ENCODE results near the gene DRAM2. TPM values are rescaled to one million over a fixed set of nuclear protein-coding genes. Genes with fewer than 3 reads are reported as not detected.

The DRAM2 gene
- total and polyA plus RNA-seq, 2 donors (not counting 3 experiments of a cell fraction or from before 2014, with no cell fraction given): 21.7 to 55.9 TPM

GRCh38 chr1:111127923-111128643 is 11.8 kb downstream of the DRAM2 start:
- H3K9ac ChIP-seq (replicated peaks; ENCODE audit: extremely low read depth, insufficient read depth, low read length): no peak overlapping the region
- no peaks in the 10 kb centered on the region for H4K20me1 ChIP-seq (replicated peaks; ENCODE audit: control insufficient read depth, extremely low read depth, insufficient read depth, low read length)
- no peak overlapping the region for H2AFZ ChIP-seq (ENCODE audit: low read depth, low read length)
- H3K27ac ChIP-seq (ENCODE audit: insufficient read depth, low read depth, low read length): no peak overlapping the region
- H3K79me2 ChIP-seq (ENCODE audit: control insufficient read depth, insufficient read depth, low read length): no peaks in the 10 kb centered on the region
- no peak for TF ChIP-seq POLR2A (IDR thresholded peaks at IDR 0.05; ENCODE audit: low read depth, low read length)
- no peak for TF ChIP-seq CTCF (IDR thresholded peaks at IDR 0.05; ENCODE audit: extremely low read depth in 1 of 2, insufficient read depth in 1 of 2, low read depth in 1 of 2, low read length in 2 of 2)
- no peak for TF ChIP-seq POLR2AphosphoS5 (IDR thresholded peaks at IDR 0.05; ENCODE audit: insufficient read depth, low read depth, low read length)
- no peak for TF ChIP-seq MAX (IDR thresholded peaks at IDR 0.05; ENCODE audit: insufficient read depth, insufficient read length)
- no peak for TF ChIP-seq FOS (IDR thresholded peaks at IDR 0.05; ENCODE audit: borderline replicate concordance, insufficient read depth, low read length)
- no peak for TF ChIP-seq EZH2 (IDR thresholded peaks at IDR 0.05; ENCODE audit: borderline replicate concordance, low read depth, low read length, severe bottlenecking)
- no peak for TF ChIP-seq GATA2 (IDR thresholded peaks at IDR 0.05; ENCODE audit: insufficient read depth, insufficient read length, low read depth, low read length)
- no peak for TF ChIP-seq JUN (IDR thresholded peaks at IDR 0.05; ENCODE audit: borderline replicate concordance, insufficient read depth, insufficient read length, low read depth)
- no peak for TF ChIP-seq MYC (IDR thresholded peaks at IDR 0.05; ENCODE audit: low read depth, low read length)
- no peak overlapping the region for H3K4me3 ChIP-seq (replicated peaks in 1 of 3; ENCODE audit: insufficient read depth in 1 of 3, low read depth in 1 of 3, low read length in 3 of 3)
- DNase-seq (ENCODE audit: low read depth, low spot score) (no peak), FAIRE-seq (no peak)
- no peaks in the 10 kb centered on the region for H3K4me1 ChIP-seq (ENCODE audit: control insufficient read depth, extremely low read depth, insufficient read depth, low read length)
- dilution Hi-C loops (cut with MboI; ENCODE audit: extremely low pct_ligation_motif_present, low sequenced_read_pairs) (no loop called here), intact Hi-C loops (cut with micrococcal nuclease) (no loop called here)
- H3K9me1 ChIP-seq (replicated peaks; ENCODE audit: control insufficient read depth, extremely low read depth, insufficient read depth, low read length): peaks cover 3% of the 10 kb centered on the region
- no TSS peak for BruUV-seq (replicated peaks)
- no peaks in the 10 kb centered on the region for H3K27me3 ChIP-seq (ENCODE audit: control insufficient read depth in 2 of 2, insufficient read depth in 2 of 2, low read length in 2 of 2)
- H3K4me2 ChIP-seq (ENCODE audit: insufficient read depth, low read length): no peak overlapping the region
- no peaks in the 10 kb centered on the region for H3K9me3 ChIP-seq (replicated peaks; ENCODE audit: control insufficient read depth, insufficient read depth, low read length)
- POLR2A ChIA-PET: interaction anchor here (0.7 kb wide), 1 partner anchor 8 kb away, joined by 7 read pairs; no protein-coding TSS in a partner anchor
- CTCF ChIA-PET: no interaction called here
- H3K36me3 ChIP-seq (ENCODE audit: control insufficient read depth in 2 of 2, extremely low read depth in 1 of 2, insufficient read depth in 2 of 2, low read length in 2 of 2): peaks cover 2 to 4% of the 10 kb centered on the region in 2 experiments
